ENCODE measurements around the gene PEX14. TPM values are rescaled to one million over a fixed set of nuclear protein-coding genes. Genes with fewer than 3 reads are reported as not detected.

PEX14 gene
- total RNA-seq, 1 experiment from 2014 or later, result 27.3 TPM

- no peak for TF ChIP-seq ARID4B (CRISPR knock-in tag; IDR thresholded peaks at IDR 0.05; ENCODE audit: borderline replicate concordance)
- no peak for TF ChIP-seq GABPB1 (CRISPR knock-in tag; IDR thresholded peaks at IDR 0.05)
Observed at GRCh38 chr1:10663678-10664035, 188.9 kb downstream of the PEX14 start (continued).

- Mint-ChIP-seq H3K4me1 (peaks cover 12% of the 10 kb centered on the region), H3K27ac (no peak overlapping the region), H3K27me3 (ENCODE audit: low read depth) (no peaks in the 10 kb centered on the region), H3K9me3 (no peaks in the 10 kb centered on the region), H3K36me3 (no peaks in the 10 kb centered on the region), H3K4me3 (no peak overlapping the region)
- ATAC-seq (no peak), DNase-seq (ENCODE audit: low spot score) (no peak)
- POLR2A ChIA-PET, result interaction anchor here (0.7 kb wide), 1 partner anchor 13 kb away, joined by 3 read pairs; no protein-coding TSS in a partner anchor
- CTCF ChIA-PET, result interaction anchor here (0.6 to 0.8 kb wide), 3 partner anchors 127 to 299 kb away, joined by 3 read pairs; no protein-coding TSS in a partner anchor
- TF ChIP-seq ZNF532 (CRISPR knock-in tag; IDR thresholded peaks at IDR 0.05; ENCODE audit: borderline replicate concordance) (no peak), FOXP4 (CRISPR knock-in tag; IDR thresholded peaks at IDR 0.05) (no peak)
Observed at GRCh38 chr1:10664251-10664650, 189.5 kb downstream of the PEX14 start.

GRCh38 chr1:10665226-10665625 is 190.5 kb downstream of the PEX14 start:
- Mint-ChIP-seq H3K27me3 (ENCODE audit: low read depth) (no peaks in the 10 kb centered on the region), H3K4me1 (peaks cover 13% of the 10 kb centered on the region), H3K27ac (no peak overlapping the region), H3K9me3 (no peaks in the 10 kb centered on the region), H3K36me3 (no peaks in the 10 kb centered on the region), H3K4me3 (no peak overlapping the region)
- DNase-seq (ENCODE audit: low spot score) (no peak), ATAC-seq (no peak)
- POLR2A ChIA-PET, result no interaction called here
- TF ChIP-seq EMX1 (CRISPR knock-in tag; IDR thresholded peaks at IDR 0.05), result no peak
- TF ChIP-seq IRF1 (CRISPR knock-in tag; IDR thresholded peaks at IDR 0.05), result no peak
- TF ChIP-seq STAT6 (CRISPR knock-in tag; conservative IDR thresholded peaks at IDR 0.05; ENCODE audit: low read depth), result no peak
- TF ChIP-seq ZNF281 (CRISPR knock-in tag; IDR thresholded peaks at IDR 0.05), result no peak
- TF ChIP-seq ZNF263 (CRISPR knock-in tag; IDR thresholded peaks at IDR 0.05; ENCODE audit: low read depth), result no peak
- TF ChIP-seq ELF4 (CRISPR knock-in tag; IDR thresholded peaks at IDR 0.05; ENCODE audit: low read depth), result no peak
- CTCF ChIA-PET, result no interaction called here

All from WTC11 (cell line).